G401.6 (cell line): ENCODE measurements around the gene METTL16.

ENCODE experiments used
- FAIRE-seq: peaks from 2 replicates; lab custom pipeline; 2012; peaks lifted over from hg19 to GRCh38; lab: Jason Lieb, UNC

The METTL16 gene

GRCh38 chr17:2395258-2396181, 116.2 kb downstream of the METTL16 start:
- FAIRE-seq = no peak

DNA sequence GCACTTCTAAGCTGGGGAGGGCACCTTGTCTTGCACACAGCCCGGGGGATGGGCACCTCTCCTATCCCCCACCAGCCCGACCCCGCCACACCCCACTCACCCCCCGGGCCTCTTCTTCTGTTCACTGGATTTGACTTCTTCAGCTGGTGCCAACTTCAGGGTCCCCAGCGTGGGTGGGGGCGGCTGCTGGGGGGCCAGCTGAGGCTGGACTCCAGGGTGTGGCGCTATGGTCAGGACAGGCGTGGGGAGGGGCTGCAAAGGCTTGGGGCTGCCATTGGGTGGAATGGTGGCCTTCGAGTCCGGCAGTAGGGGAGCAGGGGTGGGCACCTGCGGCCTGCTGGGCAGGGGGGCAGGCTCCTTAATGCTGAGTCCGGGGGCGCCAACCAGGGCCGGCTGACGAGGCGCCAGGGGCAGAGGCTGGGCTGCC, 116.9 kb downstream of the METTL16 start:
- no peak for FAIRE-seq

GRCh38 chr17:2393954-2394749, 117.5 kb downstream of the METTL16 start:
- no peak for FAIRE-seq

DNA sequence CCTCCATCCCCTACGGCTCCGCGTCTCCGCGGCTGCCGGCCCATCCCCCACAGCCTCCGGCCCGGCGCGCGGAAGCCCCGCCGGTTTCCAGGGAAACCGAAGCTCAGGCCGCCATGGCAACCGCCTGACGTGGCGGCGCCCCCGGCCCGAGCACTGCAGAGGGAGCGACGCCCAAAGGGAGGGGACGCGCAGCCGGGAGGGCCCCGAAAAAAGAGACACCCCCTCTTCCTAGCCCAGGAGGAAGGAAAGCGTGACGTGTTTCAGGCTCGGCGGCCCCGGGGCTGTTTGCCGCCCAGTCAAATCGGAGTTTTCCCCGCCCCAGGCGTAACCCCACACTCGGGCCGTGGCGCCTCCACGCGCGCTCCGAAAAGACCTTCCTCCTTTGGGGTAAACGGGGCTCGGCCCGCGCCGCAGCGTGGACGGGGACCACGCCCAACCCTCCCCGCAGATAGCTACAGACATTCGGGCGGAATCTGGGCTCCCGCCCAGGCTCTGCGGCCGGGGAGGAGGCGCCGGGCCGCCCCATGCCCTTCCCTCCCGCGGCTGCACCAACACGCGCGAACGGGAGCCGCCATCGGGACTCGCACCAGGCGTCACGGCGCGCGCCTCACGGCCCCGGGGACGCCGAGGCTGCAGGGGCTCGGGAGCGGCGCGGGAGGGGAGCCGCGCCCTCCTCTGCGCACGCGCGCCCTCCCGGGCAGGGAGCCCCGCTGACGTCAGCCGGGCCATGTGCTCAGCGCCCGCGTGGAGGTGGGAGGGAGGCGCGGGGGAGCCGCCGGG, 118.3 kb downstream of the METTL16 start:
- FAIRE-seq = no peak

DNA sequence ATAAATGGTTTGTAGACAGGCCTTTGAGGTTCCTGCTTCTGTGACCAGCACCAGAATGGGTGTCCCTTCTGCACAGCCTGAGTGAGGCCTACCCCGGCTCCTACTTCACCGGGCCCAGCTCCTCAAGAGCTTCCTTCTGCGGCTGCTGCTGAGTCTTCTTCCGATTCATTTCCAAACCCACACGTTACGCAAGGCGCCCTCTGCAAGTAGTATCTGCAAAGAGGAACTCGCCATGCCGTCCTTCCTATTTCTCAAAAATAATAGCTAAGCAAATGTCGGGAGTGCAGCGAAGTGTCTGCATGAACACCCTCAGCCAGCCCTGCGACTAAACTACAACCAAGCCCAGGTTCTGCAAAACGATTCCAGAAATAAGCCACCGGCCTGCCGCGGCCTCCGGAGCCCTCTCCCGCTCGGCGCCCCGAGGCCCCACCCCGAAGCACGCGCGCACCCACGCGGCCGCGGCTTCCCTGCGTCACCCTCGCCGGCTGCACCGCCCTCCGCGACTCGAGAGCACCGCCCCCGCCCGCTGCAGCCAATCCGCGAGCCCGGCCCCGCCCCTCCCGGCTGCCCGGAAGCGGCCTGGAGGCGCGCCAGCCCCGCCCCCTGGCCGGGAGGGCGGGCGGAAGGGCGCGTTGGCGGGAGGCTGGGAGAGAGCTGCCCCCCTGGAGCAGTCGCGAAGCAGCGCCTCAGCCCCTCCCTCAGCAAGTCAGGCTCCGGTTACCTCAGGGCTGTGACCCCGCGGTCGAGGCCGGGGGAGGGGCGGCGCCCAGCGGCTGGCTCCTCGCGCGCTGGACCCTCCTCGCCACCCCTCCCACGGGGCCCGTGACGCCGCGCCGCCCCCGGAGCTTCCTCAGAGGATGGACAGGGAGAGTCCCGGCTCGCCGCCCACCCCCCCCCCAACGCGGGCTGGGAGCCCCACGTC, 119.2 kb downstream of the METTL16 start:
- no peak for FAIRE-seq

GRCh38 chr17:2391597-2392251, 120.0 kb downstream of the METTL16 start:
- no peak for FAIRE-seq

GRCh38 chr17:2390199-2390836, 121.4 kb downstream of the METTL16 start:
- no peak for FAIRE-seq

GRCh38 chr17:2388683-2389055, 123.0 kb downstream of the METTL16 start:
- no peak for FAIRE-seq

- no peak for FAIRE-seq
Observed at GRCh38 chr17:2388020-2388682, 123.5 kb downstream of the METTL16 start.

GRCh38 chr17:2387086-2388019, 124.3 kb downstream of the METTL16 start:
- no peak for FAIRE-seq

GRCh38 chr17:2386400-2387085, 125.1 kb downstream of the METTL16 start:
- FAIRE-seq = no peak

DNA sequence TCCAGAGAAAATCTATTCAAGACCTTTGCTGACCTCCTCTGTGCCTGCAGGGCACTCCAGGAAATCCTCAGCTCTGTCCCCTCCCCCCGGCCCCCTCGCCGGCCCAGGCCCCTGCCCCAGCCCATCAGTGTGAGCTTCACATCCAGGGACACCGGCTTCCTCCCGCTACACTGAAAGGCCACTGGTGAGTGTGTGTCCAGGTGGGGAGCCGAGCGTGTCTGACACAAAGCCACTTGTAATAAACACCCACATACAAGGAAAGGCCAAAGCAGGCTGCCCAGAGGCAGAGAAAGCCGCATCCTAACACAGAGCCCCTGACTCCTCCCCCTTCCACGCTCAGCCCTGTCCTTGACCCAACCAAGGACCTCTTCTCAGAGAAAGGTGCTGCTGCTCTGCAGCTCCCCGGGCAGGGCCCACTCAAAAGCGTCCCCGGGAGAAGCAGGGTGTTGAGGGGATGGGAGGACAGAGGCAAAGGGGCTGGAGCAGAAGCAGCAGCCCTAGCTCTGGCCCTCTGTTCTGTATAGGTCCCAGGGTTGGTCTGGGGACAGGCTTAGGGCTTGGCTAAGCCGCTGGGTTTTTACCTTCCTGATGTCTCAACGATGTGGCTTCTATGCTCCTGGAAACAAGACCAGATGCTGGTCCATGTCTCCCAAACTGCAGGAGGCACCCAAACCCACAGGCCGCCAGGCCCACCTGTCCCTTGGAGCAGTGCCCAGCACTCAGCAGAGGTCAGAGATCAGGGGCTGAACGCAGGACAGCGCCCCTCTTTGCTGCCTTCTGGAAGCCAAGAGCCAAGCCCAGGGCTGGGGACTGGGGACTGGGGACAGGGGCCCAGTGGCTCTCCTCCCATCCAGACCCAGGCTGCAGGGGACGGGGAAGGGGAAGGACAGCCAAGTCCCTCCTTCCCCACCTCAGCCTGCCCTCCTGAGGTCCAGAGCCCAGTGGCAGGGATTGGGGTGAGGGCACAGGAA, 126.2 kb downstream of the METTL16 start:
- no peak for FAIRE-seq

DNA sequence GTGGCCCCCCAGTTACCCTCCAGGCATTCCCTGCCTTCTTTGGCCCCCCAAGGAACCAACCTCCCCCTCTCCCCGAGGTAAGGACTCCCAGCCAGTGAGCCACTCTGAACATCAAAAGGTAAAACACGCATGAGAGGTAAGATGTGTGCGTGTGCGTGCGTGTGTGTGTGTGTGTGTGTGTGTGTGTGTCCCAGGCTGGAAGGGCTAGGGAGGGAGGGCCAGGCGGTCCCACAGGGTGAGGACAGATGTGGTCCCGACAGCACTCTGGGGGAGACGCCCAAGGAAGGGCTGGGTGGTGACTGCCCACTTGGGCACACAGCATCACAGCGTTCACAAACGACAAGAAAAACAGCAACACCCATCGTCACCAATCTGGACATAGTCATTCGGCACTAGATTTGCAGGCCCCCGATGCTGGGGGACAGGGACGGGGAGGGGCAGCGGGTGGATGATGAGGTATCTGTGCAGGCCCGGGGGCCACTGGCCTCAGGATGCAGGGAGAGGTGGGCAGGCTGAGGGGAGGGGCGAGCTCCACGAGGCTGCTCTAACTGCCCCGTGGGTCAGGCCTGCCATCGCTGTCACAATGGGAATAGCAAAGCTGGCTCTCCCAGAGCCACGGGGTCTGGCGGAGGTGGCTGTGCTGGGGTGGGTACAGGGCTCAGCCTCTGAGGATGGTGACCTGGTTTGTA, 127.1 kb downstream of the METTL16 start:
- no peak for FAIRE-seq

DNA sequence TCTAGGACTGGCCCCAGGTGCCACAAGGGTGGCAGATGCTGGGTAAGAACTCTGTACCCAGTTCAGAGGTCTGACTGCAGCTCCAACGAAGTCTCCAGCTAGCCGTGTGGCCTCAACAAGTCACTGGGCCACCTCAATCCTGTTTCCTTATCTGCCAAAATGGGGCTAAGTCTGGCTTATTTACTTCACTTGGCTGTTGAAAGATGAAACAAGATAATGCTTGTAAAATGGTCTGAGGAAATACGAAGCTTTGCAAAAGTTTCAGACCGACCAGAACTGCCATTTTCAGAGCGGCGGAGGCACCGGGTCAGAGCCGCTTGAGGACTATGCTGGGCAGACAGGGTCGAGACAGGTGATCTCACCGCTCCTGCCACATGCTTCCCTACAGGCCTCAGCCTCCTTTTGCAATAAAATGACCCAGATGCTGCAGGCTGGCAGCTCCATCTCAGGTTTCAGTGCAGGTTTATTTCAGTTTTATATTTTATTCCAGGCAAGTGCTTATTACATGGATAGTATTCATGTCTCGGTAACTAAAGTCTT, 128.0 kb downstream of the METTL16 start:
- no peak for FAIRE-seq

DNA sequence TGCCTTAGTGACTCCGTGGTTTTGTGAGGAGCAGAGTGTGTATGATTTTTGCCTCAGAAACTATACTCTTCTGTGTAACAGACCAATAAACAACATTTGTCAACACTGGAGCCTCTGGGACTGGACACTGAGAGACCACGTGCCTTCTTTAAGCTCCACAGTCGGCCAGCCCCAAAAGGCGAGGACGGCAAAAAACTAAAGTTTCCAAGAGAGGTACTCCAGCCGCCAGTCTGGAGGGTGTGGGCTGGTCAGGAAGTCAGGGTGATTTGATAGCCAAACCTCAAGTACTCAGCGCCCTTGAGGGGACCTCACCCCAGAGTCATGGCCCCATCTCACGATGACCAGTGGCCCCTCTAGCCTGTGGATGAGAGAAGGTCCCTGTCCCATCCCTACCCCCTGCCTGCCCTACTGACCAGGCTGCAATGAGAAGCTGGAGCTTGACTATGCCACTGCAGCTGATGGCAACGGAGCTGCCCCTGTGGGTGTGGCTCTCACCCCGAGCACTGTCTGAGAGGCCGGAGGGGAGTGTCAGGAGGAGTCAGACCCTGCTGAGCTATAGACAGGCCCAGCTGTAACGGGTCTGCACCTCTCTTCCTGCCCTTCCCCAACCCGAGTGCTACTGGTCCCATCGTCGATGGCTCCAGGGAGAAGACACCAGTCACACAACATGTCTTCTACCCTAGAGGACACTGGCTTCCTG, 130.6 kb downstream of the METTL16 start:
- no peak for FAIRE-seq
